NCI-H748 treated with DMSO at 0.1 percent for 48 hours (cell line): ENCODE data around the gene PLEKHG7.
"Not testable (repeated sequence)": the region's sequence is repeated elsewhere in the genome, so short reads cannot be mapped to it uniquely, and the experiment has no call there.

Source experiments
- DNase-seq: peaks from one replicate; lab custom pipeline; 2025; lab: John Stamatoyannopoulos, UW

PLEKHG7 gene

DNA sequence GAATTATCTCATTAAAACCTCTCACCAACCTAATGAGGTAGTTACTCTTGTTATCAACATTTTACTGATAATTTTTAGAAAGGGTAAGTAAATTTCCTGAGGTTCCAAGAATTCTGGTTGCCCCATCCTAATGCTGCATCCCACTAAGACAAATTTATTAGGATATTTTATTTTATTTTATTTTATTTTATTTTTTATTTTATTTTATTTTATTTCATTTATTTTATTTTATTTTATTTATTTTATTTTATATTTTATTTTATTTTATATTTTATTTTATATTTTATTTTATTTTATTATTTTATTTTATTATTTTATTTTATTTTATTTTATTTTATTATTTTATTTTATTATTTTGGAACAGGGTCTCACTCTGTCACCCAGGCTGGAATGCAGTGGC lies 46.9 kb downstream of the PLEKHG7 start:
- not testable (repeated sequence) for DNase-seq

DNA sequence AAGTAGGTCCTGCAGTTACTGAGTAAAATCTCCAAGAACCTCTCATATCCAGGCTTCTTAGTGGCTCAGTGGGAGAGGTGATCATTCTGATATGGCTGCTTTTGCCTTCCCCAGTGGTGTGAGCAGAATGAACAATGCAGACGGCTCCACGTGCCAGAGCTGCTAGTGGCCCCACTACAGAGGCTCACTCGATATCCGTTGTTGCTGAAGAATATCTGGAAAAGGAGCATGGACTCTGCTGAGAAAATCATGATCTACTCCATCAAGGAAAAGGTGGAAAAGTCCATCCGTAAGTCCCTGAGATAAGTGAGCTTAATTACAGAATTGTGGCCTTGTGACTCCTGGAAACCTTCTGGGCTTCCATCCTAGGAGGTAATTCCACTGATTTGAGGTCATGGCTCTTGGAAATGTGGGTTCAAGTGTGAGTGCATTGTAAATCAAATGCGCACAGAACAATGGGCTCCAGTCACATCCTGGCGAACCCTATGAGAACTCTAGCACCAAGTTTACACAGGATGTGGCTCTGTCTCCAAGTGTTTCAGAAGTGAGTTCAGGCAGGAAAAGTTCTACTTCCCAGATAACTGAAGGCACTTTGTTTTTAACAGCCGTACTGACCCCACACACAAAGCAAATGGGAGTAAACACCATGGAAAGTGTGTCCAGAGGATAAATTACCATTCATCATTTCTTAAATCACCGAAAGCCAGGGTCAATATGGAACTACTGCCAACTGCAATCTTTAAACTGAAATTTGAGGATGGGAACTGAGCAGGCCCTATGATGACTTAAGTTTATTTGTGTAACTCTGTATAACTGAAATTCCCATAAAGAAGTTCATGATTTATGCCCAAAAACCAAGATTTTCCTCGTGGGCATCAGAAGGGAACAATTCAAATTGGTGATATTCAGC lies 51.4 kb downstream of the PLEKHG7 start:
- DNase-seq = no peak

DNA sequence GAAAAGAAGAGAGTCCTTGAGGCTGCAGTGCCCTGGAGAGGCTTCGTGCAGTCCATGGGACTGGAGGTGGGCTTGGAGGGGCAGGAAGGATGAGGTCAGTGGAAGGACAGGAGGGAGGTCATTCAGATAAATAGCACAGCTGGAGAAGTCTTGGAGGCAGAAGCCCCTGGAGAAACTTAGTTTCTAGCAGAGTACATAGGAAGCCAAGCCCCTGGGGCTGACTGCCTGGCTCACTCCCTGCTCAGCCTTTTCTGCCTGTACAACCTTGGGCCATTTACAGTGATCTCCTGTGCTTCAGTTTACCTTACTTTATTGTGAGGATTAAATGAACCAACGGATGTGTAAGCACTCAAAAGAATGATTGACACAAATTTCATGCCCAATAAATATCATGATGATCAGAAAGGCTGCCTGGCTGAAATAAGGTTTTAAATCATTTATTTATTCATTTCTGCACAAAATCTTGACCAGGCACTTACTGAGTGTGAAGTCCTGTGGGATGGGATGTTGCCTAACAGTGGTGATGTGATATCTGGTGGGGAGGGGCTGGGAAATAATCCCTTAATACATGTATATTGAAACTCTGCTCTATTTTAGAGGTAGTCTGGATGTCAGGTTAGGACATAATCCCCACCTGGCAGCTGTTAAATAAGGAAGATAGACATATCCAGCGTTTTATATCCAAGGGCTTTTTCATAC lies 54.3 kb downstream of the PLEKHG7 start:
- no peak for DNase-seq

DNA sequence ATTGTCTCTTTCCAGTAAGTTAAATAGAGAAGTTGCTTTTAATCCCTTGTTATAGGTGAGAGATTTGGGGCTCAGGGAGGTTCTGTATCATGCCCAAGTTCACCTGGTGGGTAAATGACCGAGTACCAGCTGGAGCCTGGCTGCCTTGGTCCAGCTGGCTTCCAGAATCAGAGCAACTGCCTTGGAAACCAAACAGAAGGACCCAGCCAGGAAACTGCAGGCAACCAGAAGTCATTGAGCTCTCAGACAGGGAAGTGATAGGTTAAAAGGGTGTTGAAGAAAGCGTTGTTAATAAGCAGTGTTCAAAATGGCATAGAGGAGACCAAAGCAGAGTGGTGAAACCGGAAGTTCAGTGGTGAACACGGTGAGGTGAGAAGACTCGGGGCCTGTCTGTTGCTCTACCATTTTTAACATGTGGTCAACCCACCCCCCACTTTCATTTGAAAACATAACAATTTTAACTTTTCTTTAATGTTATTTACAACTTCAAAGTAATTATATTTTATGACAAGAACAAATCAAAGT lies 54.9 kb downstream of the PLEKHG7 start:
- no peak for DNase-seq

DNA sequence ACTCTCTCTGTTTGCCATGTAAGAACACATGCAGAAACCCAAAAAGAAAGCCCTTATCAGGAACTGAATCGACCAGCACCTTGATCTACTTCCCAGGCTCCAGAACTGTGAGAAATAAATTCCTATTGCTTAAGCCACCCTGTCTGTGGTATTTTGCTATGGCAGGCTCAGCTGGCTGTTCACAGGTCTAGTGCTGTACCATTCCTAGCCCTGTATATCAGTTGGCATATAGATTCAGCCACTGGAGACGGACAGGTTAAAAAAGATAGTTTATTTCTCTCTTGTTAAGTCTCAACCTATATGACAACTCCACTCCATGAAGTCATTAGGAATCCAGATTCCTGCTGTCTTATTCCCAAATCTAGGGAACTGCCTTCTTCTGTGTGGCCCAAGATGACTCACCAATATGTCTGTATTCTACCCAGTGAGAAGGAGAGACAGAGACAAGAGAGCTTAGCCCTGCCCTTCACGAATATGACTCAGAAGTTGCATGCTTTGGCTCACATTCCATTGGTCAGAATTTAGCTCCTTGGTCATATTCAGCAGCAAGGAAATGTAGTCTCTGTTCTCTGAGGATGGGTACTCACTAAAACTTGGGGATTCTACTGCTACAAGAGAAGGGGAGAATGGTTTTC lies 57.0 kb downstream of the PLEKHG7 start:
- DNase-seq = no peak

DNA sequence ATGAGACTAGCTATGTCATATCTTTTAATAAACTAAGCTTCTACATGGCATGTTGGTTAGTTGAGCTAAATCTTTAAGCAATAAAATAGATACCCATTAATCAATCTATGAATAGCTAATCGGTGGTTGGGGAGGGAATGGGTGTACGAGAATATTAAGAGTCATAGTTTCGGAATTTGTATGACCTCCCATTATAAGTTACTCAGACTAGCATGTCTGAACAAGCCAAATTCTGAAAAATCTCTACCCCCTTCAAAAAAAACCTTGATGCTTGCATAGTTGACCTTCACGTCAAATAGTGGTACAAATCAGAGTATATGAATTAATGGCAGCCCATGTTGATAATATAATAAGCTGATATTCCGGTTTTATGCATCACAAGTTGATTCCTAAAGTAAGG lies 60.0 kb downstream of the PLEKHG7 start:
- no peak for DNase-seq

DNA sequence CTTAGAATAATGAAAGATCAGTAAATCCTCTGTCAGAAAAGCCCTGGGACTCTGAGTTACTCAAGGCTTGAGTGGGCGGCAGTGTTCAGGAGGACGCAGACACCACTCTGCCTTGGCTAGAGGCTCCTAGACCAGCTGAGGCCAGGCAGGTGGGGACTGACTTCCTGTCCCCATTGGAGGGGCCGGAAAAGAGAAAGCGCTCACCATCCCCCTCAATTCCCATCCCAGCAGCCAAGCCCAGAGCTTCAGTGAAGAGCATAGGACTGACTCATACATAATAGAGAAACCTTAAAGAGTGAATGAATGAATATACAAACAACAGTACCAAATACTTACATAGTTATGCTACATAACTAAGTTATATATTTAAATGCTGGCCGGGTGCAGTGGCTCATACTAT lies 62.0 kb downstream of the PLEKHG7 start:
- DNase-seq = no peak

DNA sequence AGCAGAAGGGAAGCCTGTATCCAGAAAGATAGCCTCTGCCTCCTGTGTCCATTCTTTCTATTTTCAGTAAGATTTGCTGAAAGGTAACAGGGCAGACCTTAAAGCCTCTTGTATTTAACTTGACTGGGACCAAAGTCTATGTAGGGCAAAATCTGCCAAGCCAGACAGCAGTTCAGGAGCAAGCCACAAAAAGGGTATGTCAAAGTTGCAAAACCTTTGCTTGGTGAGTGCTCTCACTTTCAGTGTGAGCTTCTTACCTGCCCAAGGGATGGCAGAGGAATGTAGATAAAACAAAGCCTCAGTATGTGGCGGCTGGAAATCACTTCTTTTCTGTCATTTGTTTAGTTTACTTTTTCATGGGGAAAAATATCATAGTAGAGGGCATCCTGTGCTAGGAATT lies 63.1 kb downstream of the PLEKHG7 start:
- DNase-seq = no peak

DNA sequence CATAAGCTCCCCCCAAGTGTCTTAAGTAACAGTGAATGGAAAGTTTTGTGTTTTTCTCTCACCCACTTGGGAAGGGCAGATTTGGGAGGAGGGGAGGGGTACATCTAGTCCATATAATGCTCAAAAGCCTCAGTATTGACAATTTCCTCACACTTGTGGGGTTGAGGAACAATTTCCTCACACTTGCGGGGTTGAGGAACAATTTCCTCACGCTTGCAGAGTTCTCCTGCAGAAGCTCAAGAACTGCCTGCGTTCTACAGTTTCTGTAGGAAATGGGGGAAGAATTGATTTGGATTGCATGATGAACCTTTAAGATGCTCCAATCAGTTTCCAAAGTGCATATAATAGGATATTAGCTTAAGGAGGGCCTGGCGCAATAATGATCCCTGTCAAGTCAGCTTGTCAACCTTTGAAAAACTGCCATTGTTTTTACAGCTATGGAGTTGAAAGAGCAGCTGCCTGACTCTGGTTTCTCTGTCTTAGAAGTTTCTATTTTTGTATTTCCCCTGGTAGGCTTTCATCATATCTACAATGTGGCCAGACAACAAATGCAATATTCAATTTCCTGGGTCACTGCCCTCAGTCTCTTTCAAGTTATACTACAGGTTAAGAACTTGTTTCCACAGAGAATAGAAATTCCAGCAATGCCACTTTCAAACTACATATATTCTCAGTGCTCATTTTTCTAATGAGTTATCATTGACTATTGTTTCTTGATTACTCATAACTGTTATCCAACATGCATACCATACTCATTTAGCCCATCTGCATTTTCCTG lies 66.5 kb downstream of the PLEKHG7 start:
- no peak for DNase-seq

DNA sequence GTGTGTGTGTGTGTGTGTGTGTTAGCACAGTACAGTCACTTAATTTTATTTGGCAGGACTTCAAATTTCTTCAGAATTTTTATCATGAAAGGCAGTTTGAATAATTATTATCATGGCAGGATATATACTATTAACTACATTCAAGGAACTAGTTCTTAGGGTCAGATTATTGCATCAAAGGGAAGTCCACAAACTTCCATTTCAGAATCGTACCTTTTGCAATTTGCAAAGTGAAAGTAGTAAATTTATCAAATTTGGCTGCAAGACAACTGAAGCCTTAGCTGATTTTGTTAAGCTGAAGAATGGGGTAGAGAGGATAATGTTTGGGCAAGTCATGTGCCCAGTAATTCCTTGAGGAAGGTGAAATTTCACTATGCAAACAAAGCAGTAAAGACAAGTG lies 68.2 kb downstream of the PLEKHG7 start:
- no peak for DNase-seq

DNA sequence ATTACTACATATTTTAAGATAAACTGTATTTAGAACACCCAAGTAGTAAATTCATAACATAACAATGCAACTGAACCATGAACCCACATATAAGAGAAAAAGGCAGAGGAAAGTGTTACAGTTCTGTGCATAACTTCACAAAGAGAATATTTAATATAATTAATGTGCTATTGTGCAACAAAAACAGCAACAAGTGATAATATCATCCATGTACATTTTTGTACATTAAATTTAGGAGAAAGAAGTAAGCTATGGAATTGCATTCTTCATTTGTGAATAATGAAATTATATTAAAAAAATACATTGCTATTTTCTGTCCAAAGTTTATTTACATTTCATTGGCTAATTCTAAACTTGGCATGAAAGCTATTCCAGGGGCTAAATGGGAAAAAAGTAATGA lies 72.6 kb downstream of the PLEKHG7 start:
- no peak for DNase-seq

DNA sequence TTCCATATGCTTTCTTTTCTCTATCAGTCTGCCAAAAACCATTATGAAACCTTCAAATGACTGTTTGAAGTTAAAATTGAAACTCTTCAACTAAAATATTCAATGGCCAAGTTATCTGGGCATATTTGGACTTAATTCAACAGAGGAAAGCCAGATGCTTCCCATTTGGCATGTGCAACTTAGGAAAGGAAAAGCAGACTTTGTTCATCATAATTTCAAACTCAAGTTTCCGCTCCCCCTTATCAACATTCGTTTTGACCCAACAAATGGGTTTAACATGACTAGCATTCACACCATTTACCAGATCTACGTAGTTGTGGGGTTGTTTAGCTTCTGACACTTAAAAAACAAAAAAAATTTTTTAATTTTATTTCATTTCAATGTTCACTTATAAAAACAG lies 75.7 kb downstream of the PLEKHG7 start:
- no peak for DNase-seq

DNA sequence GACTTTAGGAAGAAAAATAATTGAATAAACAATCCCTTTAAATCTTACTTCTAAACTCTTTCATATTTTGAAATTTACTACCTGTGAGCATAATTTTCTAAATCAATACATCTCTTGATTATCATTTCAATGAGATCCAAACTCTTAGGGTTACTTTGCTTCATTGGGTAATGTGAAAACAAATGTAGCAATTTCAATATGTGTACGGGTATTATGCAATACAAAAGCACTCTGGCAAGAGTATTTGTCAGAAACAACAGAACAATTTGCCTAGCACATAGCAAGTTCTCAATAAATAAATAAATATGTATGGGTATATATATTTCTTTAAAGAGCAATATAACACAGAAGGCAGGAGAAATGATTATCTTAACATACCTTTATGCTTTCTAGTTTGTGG lies 77.1 kb downstream of the PLEKHG7 start:
- DNase-seq = no peak

DNA sequence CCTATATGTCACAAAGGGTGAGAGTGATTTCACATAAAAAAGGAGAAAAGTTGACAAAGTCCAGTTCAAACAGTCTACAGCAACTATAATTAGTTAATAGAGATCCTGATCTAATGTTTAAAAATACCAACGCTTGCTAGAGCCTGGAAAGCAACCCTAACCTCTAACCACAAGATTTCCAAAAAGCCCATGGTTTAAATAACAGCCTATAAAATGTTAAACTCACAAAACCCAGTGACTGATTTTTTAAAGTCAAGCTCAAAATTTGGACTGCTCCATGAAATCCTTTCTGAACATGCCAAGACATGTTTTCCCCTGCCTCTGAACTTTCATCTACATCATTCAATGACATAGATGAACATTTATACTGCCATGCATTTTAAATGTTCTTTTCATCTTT lies 81.6 kb downstream of the PLEKHG7 start:
- no peak for DNase-seq

DNA sequence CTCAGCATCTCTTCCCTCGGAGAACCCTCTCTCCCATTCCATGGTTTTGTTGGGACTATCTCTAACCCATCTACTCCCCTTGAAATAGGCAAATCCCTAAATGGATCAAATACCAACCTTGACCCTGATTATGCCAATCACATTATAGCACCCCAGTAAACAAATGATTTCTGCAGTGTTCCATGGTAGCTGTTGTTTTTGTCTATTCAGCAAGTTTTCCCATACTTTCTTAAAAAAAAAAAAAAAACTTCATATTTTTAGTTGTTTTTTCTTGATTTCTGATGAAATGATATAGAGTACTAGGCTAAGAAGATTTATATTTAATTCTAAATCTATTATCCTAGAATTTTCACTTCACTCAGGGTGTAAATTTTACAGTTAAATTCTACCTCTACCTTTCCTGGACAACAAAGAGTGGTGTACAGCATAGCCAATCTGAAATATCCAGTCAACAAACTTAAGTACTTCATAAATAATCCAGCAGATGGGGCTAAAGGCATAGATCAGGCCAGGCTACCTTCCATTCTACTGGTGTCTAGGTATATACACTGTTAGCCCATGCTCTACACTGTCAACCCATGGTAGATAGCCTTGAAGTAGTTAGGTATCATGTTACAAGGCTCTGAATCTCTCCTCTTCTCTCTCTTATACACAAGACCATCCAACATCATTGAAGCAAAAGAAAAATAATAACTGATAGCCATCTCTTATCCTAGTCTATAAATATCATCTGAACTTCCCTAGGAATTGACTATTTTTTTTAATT lies 82.2 kb downstream of the PLEKHG7 start:
- peak; percentile 95 for DNase-seq

DNA sequence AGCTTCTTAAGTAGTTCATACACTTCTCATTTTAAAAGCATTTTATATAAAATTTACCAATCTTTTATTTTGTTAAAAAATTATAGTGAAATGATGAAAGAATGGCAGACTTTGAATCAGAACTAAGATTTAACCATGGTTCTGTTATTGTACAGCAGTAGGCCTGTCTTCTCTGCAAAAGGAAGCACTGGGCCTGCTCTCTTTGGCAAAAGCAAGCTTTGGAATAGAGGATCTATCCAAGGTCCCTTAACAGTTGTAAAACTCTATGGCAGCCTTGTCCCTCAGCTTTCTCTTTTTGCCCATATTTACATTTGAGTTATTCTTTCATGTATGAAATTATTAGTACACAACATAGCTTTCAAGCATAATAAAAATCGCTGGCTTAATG lies 82.8 kb downstream of the PLEKHG7 start:
- no peak for DNase-seq

DNA sequence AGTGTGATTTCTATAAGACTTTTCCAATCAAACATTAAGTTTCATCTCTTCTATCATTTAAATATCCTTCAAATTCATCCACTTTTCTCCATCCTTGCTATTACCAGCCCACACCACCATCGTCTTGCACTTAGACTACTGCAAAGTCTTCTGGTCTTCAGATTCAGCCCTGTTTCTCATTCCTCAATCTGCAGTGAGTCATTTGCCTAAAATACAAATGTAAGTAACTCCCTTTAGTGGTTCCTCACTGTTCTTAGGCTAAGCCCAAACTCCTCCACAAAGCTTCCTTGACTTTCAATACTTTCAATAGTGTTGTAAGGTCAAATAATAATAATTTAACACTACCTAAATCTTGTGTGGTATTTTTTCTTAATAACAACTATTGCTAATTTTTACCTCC lies 83.3 kb downstream of the PLEKHG7 start:
- DNase-seq = no peak

DNA sequence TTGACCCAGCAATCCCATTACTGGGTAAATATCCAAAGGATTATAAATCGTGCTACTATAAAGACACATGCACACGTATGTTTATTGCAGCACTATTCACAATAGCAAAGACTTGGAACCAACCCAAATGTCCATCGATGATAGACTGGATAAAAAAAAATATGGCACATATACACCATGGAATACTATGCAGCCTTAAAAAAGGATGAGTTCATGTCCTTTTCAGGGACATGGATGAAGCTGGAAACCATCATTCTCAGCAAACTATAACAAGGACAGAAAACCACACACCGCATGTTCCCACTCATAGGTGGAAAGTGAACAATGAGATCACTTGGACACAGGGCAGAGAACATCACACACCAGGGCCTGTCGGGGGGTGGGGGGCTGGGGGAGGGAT lies 91.6 kb downstream of the PLEKHG7 start:
- not testable (repeated sequence) for DNase-seq

DNA sequence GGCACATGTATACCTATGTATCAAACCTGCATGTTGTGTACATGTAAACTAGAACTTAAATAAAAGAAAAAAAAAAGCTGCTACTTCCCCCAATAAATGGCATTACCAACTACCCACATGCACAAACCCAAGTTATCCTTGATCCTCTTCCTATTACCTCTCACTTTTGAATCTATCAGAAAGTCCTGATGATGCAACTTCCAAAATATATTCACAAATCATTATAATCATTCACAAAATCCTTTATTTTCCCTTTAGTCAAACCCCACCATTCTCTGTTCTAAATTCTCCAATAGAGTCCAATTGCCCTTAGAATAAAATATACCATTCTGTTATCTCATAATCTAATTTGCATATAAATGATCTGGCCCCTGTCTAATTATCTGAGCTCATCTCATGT lies 92.0 kb downstream of the PLEKHG7 start:
- DNase-seq = no peak

DNA sequence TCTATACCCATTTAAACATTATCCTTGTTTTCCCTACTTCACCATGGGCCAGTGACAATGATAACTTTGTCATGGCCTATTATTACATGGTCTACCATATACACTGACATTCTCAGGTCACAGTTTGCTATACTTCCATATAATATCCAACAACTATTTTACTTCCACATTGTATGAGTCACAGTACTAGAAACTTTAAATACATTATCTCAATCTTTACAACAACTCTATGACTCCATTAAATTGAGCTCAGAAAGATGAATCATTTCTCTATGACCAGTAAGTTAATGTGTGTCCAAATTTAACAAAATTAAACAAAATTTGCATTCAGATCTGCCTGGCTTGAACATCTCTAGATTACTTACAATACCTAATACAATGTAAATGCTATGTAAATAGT lies 93.9 kb downstream of the PLEKHG7 start:
- DNase-seq = no peak

DNA sequence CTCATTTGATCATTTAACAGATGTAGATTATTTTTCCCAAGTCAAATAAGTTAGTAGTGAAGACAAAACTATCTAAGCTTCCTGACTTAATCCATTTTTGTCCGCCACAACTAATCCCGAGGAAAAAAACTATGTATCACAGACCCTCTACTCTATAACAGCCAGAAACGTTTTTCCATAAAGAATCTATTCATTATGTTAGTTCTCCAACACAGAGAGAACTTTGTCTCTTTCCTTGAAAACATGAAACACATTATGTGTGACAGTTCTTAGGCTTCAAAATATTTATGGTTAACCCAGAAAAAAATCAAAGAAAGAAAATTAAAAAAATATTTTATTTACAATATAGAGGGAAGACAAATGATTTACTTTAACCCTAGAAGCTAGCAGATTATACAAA lies 100.1 kb downstream of the PLEKHG7 start:
- no peak for DNase-seq
